Left forelimb (tissue), 1 donor: ENCODE measurements around the gene ABCG1.

Source experiments
- DNase-seq: peaks from one replicate; pipeline ENCODE4 v3.0.0-alpha.2; 2018; ENCODE audit warnings: low spot score

Gene ABCG1

GRCh38 chr21:42232176-42232825 lies 13.4 kb downstream of the ABCG1 start:
- no peak for DNase-seq

- DNase-seq, result no peak
These were observed 14.4 kb downstream of the ABCG1 start for GRCh38 chr21:42233067-42233961.

DNA sequence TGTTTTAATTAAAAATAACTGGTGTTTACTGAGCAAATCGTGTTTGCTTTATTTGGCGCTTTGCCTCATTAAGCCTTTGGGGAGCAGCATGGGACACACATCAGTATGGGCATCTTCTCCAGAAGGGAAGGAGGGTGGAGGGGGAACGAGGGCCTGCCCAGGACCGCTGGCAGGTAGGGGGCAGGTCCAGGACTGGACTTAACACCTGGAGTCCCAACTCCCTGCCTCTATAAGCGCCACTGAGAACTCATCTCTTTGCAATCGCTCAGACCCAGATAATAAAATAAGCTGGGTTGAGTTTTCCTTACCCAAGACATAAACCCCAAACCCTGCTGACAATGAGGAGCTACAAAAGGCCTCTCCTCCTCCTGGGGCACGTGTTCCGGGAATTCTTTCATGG lies 15.1 kb downstream of the ABCG1 start:
- DNase-seq, result no peak

DNA sequence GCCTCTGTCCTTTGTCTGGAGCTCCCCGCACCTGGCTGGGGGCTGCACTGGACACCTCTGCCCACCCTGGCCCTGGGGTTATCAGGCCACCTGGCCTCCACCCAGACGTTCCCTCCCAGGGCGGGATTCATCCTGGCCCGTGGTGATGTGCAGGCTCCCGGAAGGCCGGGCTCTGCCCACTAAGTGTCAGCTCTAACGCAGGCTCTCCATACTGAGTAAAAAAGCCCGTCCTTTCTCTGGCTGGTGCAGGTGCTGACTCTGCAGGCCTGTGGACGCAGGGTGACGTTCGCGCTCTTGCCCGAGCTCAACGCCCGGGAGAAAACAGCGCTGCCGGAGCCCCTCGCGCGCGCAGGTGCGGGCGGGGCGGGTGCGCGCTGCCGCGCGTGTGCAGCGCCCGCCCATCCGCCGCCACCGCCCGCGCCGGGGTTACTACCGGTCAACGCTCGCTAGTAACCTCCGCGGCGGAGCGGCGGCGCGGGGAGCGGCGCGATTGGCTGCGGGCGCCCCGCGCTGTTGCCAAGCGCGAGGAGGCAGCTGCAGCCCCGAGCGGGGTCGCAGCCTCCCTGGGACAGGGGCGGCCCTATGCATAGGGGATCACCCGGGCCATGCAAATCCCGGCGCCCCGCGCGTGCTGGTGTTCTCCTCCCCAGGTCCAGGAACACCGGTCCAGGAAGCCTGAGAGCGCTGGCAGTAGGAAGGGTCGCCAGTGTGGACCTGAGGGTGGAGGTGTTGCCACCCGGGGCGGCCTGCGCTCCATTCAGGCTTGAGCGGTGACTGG lies 15.7 kb downstream of the ABCG1 start:
- DNase-seq, result peak; percentile 82

DNA sequence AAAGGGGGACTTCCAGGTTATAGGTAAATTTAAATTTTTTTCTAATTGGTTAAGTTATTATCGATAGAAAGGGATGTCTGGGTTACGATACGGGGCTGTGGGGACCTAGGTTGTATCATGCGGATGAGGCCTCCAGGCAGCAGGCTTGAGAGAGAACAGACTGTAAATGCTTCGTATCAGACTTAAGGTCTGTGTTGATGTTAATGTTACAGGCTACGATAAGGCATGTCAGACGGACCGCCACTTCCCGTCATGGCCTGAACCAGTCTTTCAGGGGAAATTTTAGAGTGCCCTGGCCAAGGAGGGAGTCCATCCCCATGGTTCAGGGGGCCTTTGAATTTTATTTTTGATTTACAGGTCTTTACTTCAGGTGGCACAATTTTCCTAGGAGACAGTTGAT lies 16.7 kb downstream of the ABCG1 start:
- no peak for DNase-seq

GRCh38 chr21:42236014-42236413 lies 17.1 kb downstream of the ABCG1 start:
- no peak for DNase-seq

GRCh38 chr21:42236693-42237092 lies 17.8 kb downstream of the ABCG1 start:
- DNase-seq, result no peak

- no peak for DNase-seq
These were observed 18.2 kb downstream of the ABCG1 start for GRCh38 chr21:42237161-42237560.

- DNase-seq, result no peak
These were observed 18.6 kb downstream of the ABCG1 start for GRCh38 chr21:42237577-42237976.

DNA sequence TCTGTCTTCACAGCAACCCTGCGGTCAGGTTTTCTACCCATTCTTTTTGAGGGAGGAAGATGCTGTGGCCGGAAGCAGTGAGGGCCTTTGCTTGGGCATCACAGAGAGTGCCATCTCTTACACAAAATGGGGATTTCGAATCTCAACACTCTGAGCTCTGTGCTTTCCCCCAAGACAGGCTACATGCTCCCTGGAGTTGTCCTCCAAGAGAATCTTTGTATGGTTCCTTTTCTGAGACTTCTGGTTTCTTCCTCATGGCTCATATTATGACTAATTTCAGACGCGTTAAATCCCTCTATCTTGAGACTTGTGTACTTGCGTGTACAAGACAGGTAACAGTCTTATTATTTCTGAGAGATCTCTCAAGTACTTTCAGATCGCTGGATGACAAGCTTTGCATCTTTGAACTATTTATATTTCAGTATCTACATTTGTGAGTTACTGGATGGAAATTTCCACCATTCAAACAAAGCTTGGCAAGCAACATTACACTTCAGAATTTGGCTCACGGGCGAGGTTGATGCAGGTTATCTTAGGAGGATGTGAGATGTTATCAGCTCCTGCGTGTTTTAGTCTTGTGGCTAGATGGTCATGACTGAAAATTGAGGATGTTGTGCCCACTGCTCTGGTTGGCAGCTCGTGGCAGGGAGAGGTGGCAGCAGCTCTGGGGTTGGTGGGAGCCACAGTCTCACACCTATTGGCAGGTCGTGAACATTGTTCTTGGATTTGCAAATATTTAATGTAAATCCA lies 19.4 kb downstream of the ABCG1 start:
- no peak for DNase-seq

DNA sequence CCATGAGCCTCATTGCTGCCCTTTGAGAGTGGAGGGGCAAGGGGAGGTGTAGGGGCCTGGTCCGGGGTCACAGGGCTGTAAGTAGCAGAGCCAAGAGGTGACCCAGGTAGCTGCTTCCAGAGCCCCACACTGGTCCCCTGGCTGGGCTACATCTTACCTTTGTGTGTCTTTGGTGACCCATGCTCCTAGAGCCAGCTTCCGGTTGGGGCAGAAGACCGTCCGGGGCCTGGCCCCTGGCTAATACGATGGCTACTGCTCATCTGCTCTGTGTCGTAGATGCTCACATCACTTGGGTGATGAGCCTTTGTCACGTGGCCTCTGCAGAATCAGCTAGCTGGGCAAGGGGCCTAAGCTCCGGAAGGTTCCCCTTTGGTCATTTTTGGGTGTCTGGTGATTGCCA lies 20.6 kb downstream of the ABCG1 start:
- no peak for DNase-seq

GRCh38 chr21:42239973-42240372 lies 21.0 kb downstream of the ABCG1 start:
- DNase-seq, result no peak

DNA sequence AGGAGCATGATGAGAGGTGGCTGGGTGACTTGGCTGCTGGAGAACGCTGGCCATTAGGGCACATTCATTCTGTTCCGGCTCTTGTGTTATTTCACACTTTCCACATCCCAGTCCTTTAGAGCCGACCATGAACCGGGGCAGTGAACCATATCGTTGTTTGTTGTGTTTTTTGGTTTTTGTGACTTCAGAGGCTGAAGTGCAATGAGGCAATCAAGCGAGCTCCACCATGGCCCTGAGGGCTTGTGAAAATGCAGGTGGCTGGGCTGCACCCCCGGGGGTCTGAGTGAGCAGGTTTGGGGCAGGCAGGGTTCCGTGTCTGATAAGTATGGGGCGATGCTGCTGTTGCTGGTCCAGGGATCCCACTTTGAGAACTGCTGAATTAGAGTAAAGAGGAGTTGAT lies 23.7 kb downstream of the ABCG1 start:
- DNase-seq, result no peak

DNA sequence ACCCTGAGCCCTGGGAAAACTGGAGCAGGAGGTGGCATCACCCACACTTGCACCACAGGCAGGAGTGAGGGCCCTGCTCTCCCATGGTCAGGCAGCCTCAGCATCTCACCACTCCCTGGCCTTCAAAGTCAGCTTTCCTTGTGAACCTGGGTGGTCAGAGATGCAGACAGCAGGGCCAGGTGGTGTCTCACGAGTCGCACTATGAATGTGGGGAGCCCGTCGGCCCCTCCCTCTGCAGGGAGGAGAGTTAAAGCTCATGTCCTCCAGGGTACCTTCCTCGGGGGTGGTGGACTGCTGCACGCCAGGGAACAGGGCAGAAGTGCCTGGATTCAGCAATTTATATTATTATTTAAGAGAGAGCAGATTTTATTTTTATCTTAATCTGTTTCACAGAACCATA lies 24.1 kb downstream of the ABCG1 start:
- DNase-seq, result no peak

- DNase-seq, result no peak
These were observed 26.6 kb downstream of the ABCG1 start for GRCh38 chr21:42245331-42246193.

- no peak for DNase-seq
These were observed 28.8 kb downstream of the ABCG1 start for GRCh38 chr21:42247716-42248115.

GRCh38 chr21:42248241-42248640 lies 29.3 kb downstream of the ABCG1 start:
- DNase-seq, result no peak

- DNase-seq, result no peak
These were observed 30.1 kb downstream of the ABCG1 start for GRCh38 chr21:42248783-42249597.

DNA sequence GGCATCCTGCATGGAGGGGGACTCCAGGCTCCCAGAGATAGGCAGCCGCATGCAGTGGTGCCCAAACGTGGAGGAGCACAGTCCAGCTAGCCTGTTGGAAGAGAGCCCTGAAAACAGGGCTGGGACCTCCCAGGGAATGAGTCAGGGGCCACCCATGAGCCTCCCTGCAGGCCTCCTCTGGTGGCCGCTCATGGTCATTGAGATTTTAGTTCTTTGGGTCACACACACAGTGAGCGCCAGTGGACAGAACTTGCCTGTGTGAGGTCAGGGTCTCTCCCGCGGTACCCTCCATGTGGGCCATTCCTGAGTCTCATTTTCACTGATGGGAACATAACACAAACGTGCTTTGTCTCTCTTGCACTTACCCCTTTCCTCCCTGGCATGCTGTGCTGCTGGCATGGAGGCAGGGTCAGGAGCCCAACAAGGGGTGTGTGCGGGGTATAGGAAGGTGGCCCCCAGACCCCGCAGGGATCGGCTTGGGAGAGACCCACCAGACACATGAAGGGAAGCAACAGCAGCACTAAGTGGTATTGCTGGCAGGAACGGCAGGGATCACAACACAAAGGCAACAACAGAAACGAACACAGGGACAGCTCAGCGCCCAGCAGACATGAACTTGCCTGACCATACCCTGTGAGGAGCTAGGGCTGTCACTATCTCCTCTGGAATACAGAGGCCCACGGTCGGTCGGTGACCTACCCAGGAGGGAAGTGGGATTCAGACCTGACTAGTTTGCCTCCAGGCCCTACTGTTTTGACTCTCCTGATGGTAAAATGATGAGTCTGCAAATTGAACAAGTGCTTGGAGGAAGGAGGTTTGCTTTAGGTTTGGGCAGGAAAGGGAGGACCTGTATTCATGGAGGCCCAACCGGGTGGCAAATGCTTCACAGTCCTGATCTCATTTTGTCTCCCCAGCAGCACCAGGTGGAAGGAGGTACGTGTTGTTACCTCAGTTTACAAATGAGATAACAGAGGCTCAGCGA lies 31.8 kb downstream of the ABCG1 start:
- no peak for DNase-seq
